Measurements from ENCODE around the gene SLC2A14.
"Not testable (repeated sequence)": the region's sequence is repeated elsewhere in the genome, so short reads cannot be mapped to it uniquely, and the experiment has no call there.

The SLC2A14 gene

DNA sequence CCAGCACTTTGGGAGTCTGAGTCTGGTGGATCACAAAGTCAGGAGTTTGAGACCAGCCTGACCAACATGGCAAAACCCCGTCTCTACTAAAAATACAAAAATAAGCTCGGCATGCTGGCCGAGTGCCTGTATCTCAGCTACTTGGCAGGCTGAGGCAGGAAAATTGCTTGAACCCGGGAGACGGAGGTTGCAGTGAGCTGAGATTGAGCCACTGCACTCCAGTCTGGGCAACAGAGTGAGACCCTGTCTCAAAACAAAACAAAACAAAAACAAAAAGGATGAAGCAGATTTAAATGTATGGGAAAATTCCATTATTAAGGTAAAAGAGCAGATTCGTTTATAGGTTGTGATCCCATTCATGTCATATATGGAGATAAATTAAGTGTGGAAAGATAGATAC lies 66.4 kb downstream of the SLC2A14 start:
- not testable (repeated sequence) for H3K4me1 Mint-ChIP-seq; H3K27ac Mint-ChIP-seq (ENCODE audit: low read depth); ATAC-seq (replicated peaks; ENCODE audit: extremely low read depth, poor library complexity, severe bottlenecking); H3K4me3 Mint-ChIP-seq; H3K36me3 Mint-ChIP-seq (ENCODE audit: insufficient read depth); H3K9me3 Mint-ChIP-seq; H3K27me3 Mint-ChIP-seq; DNase-seq (ENCODE audit: low spot score in 2 of 2)

DNA sequence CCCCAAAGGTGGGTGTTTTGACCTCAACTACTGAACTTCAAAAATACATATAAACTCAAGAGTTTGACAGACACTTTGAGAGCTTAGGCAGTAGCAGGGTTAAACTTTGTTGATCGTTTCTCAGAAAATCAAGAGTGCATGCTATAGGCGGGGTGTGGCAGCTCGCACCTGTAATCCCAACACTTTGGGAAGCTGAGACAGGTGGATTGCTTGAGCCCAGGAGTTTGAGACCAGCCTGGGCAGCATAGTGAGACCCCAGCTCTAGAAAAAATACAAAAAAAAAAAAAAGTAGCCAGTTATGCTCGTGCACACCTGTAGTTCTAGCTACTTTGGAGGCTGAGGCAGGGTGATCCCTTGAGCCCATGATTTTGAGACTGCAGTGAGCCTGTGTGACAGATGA lies 71.3 kb downstream of the SLC2A14 start:
- DNase-seq (ENCODE audit: low spot score in 2 of 2) = no peak
- Mint-ChIP-seq H3K9me3 (no peaks in the 10 kb centered on the region), H3K4me1 (no peaks in the 10 kb centered on the region), H3K27ac (ENCODE audit: low read depth) (no peak overlapping the region), H3K36me3 (ENCODE audit: insufficient read depth) (no peaks in the 10 kb centered on the region), H3K4me3 (no peak overlapping the region), H3K27me3 (no peaks in the 10 kb centered on the region)
- no peak for ATAC-seq (replicated peaks; ENCODE audit: extremely low read depth, poor library complexity, severe bottlenecking)

DNA sequence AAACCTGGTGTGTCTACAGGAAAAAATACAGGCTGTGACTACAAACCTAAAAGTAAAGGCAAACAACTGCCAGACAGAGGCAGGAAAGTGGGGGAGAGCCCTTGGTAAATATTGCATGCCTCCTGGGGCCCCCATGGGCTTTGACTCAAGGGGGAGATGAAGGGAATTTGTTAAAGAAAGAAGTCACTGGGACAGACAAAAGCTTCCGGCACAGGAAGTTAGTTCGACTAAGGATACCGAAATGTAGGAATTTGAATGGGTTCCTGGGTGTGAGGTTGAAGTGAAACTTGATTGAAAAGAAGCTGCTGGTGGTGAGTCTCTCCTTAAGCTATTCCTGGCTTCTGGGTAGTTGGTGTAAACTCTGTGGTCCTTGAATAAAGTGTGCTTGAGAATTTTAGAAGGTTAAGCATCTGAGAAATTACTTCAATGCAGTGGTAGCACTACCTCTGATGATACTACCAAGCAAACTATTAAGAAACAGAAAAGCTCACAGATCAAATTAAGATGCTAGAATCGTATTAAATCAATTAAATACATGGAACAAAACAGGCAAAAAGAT lies 73.9 kb downstream of the SLC2A14 start:
- not testable (repeated sequence) for ATAC-seq (replicated peaks; ENCODE audit: extremely low read depth, poor library complexity, severe bottlenecking)

DNA sequence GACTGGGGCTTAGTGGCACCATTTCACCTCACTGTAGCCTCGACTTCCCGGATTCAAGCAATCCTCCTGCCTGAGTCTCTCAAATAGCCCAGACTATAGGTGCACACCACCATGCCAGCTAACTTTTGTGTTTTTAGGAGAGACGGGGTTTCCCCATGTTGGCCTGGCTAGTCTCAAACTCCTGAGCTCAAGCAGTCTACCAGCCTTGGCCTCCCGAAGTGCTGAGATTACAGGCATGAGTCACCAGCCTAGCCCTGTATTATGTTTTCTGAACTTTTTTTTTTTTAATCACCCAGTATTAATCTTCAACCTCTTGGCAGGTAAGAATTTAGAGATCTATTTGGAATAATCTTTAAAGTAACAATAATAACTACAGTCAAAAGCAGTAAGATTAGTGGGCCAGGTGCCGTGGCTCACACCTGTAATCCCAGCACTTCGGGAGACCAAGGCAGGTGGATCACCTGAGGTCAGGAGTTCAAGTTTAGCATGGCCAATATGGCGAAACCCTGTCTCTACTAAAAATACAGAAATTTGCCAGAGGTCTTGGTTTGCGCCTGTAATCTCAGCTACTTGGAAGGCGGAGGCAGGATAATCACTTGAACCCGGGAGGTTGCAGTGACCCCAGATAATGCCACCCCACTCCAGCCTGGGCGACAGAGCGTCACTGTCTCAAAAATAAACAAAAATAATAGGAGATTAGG lies 74.9 kb downstream of the SLC2A14 start:
- ATAC-seq (replicated peaks; ENCODE audit: extremely low read depth, poor library complexity, severe bottlenecking) = no peak
- H3K4me1 Mint-ChIP-seq = no peaks in the 10 kb centered on the region

More for the DNA sequence above, 73.9 kb downstream of the SLC2A14 start:
- H3K4me1 Mint-ChIP-seq; H3K9me3 Mint-ChIP-seq; DNase-seq (ENCODE audit: low spot score in 2 of 2); H3K27me3 Mint-ChIP-seq; H3K27ac Mint-ChIP-seq (ENCODE audit: low read depth); H3K4me3 Mint-ChIP-seq; H3K36me3 Mint-ChIP-seq (ENCODE audit: insufficient read depth): not testable (repeated sequence)

DNA sequence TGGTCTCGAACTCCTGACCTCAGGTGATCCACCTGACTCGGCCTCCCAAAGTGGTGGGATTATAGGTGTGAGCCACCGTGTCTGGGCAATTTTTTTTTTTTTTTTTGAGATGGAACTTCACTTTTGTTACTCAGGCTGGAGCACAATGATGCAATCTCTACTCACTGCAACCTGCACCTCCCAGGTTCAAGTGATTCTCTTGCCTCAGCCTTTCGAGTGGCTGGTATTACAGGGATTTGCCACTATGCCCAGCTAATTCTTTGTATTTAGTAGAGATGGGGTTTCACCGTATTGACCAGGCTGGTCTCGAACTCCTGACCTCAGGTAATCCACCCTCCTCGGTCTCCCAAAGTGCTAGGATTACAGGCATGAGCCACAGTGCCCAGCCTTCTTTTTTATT lies 75.4 kb downstream of the SLC2A14 start:
- H3K27me3 Mint-ChIP-seq; H3K27ac Mint-ChIP-seq (ENCODE audit: low read depth); DNase-seq (ENCODE audit: low spot score in 2 of 2); H3K9me3 Mint-ChIP-seq; H3K4me1 Mint-ChIP-seq; ATAC-seq (replicated peaks; ENCODE audit: extremely low read depth, poor library complexity, severe bottlenecking); H3K36me3 Mint-ChIP-seq (ENCODE audit: insufficient read depth); H3K4me3 Mint-ChIP-seq: not testable (repeated sequence)

More for the DNA sequence above, 74.9 kb downstream of the SLC2A14 start:
- Mint-ChIP-seq H3K9me3 (no peaks in the 10 kb centered on the region), H3K36me3 (ENCODE audit: insufficient read depth) (no peaks in the 10 kb centered on the region), H3K27ac (ENCODE audit: low read depth) (no peak overlapping the region), H3K27me3 (no peaks in the 10 kb centered on the region), H3K4me3 (no peak overlapping the region)
- no peak for DNase-seq (ENCODE audit: low spot score in 2 of 2)

DNA sequence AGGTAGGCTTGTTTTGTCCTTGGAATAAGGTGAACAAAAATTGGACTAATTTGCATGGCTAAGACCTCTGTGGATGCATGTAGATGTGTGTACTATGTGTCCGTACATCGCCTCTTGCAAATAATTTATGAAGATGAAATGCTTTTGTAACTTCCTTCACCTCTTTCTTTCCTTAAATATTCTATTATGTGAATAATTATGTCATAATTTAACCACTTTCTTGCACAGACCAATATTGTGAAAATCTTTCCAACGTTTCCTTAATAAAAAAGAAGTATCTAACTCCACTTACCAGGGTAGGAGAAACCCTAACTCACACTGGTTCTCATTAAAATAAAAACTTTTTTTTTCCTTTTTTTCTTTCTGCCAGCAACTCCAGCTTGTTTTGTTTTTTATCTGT lies 79.5 kb downstream of the SLC2A14 start:
- no peak for DNase-seq (ENCODE audit: low spot score in 2 of 2)
- ATAC-seq (replicated peaks; ENCODE audit: extremely low read depth, poor library complexity, severe bottlenecking) = no peak
- Mint-ChIP-seq H3K27ac (ENCODE audit: low read depth) (no peak overlapping the region), H3K9me3 (no peaks in the 10 kb centered on the region), H3K4me3 (no peak overlapping the region), H3K27me3 (peaks cover 16% of the 10 kb centered on the region), H3K4me1 (no peaks in the 10 kb centered on the region), H3K36me3 (ENCODE audit: insufficient read depth) (no peaks in the 10 kb centered on the region)

DNA sequence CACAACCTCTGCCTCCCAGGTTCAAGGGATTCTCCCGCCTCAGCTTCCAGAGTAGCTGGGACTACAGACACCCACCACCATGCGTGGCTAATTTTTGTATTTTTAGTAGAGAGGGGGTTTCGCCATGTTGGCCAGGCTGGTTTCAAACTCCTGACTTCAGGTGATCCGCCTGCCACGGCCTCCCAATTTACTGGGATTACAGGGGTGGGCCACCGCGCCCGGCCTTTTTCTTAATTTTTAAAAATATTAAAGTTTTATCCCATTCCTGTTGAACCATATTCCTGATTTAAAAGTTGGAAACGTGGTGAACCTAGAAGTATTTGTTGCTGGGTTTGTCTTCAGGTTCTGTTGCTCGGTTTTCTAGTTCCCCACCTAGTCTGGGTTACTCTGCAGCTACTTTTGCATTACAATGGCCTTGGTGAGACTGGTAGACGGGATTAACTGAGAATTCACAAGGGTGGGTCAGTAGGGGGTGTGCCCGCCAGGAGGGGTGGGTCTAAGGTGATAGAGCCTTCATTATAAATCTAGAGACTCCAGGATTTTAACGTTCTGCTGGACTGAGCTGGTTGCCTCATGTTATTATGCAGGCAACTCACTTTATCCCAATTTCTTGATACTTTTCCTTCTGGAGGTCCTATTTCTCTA lies 83.7 kb downstream of the SLC2A14 start, which contains the start of gene NANOG:
TSS of gene NANOG (plus strand) at position 519 of the 645 bp plus-strand sequence. CDS start 213 bp downstream, outside the sequence.
- not testable (repeated sequence) for H3K4me1 Mint-ChIP-seq; ATAC-seq (replicated peaks; ENCODE audit: extremely low read depth, poor library complexity, severe bottlenecking); H3K36me3 Mint-ChIP-seq (ENCODE audit: insufficient read depth); DNase-seq (ENCODE audit: low spot score in 2 of 2); H3K9me3 Mint-ChIP-seq; H3K27ac Mint-ChIP-seq (ENCODE audit: low read depth); H3K4me3 Mint-ChIP-seq
- peaks cover 36% of the 10 kb centered on the region for H3K27me3 Mint-ChIP-seq

DNA sequence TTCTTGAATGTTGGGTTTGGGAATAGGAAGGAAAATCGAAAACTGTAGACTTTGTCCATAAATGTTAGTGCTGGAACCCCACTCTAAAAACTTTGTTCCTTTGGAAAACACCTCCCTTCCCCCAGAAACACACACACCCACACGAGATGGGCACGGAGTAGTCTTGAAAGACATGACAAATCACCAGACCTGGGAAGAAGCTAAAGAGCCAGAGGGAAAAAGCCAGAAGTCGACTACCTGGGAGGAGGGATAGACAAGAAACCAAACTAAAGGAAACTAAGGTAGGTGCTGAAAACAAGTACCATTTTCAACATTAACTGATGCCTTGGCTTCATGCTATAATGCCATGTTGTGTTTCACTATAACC lies 84.4 kb downstream of the SLC2A14 start:
- Mint-ChIP-seq H3K4me3 (no peak overlapping the region), H3K9me3 (no peaks in the 10 kb centered on the region), H3K27ac (ENCODE audit: low read depth) (no peak overlapping the region), H3K27me3 (peaks cover 36% of the 10 kb centered on the region), H3K36me3 (ENCODE audit: insufficient read depth) (no peaks in the 10 kb centered on the region), H3K4me1 (no peaks in the 10 kb centered on the region)
- no peak for DNase-seq (ENCODE audit: low spot score in 2 of 2)
- no peak for ATAC-seq (replicated peaks; ENCODE audit: extremely low read depth, poor library complexity, severe bottlenecking)

DNA sequence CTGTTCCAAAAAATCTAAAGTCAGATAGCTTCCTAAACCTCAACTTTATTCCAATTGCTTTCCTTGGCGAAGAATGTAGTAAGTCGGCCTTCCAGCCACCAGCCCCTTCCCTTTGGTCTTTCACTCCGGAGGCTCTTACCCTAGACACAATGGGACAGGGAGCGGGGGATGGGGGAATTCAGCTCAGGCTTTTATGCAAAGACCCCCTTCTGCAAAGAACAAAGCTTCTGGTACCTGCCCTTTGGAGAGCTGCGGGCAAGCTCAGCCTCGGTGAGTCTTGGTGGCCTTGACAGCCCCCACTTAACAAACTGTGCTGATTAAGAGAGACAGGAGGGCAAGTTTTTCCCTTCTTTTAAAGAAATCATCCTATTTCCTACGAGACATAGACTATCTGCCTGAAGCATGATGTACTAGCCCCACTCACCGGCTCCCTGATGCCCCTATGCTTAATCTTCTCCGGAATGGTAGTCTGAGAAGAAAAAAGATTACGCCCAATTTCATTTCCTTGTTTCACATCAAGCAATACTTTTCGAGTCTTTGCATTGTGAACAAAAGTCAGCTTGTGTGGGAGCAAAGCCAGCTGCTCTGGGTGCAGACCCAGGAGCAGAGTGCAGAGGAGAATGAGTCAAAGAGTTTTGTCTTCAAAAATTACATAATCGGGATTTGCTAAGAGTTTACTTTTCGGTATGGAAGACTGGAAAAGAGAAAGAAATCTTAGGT lies 85.0 kb downstream of the SLC2A14 start:
- H3K27ac Mint-ChIP-seq (ENCODE audit: low read depth) = no peak overlapping the region

DNA sequence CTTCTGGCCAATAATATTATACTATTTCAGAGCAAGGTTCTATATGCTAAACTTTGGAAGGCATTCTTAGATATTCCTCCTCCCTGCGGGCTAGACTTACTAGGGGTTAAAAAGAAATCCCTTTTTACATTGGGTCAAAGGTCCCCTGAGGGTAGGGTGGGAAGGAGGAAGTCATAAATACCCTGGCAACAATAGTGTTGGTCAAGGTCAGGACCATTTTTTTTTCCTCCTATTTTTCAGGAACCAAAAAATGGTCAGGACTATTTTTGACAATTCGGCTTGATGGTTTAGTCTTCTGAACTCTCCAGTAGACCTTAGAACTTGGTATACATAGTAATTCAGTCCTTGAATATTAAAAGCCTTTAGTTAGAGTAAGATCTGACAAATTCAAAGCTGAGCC lies 88.0 kb downstream of the SLC2A14 start:
- Mint-ChIP-seq H3K27me3 (peaks cover 25% of the 10 kb centered on the region), H3K9me3 (no peaks in the 10 kb centered on the region), H3K36me3 (ENCODE audit: insufficient read depth) (no peaks in the 10 kb centered on the region), H3K27ac (ENCODE audit: low read depth) (no peak overlapping the region), H3K4me3 (no peak overlapping the region), H3K4me1 (no peaks in the 10 kb centered on the region)
- no peak for ATAC-seq (replicated peaks; ENCODE audit: extremely low read depth, poor library complexity, severe bottlenecking)
- DNase-seq (ENCODE audit: low spot score in 2 of 2) = no peak

More for the DNA sequence above, 85.0 kb downstream of the SLC2A14 start:
- Mint-ChIP-seq H3K9me3 (no peaks in the 10 kb centered on the region), H3K4me1 (no peaks in the 10 kb centered on the region), H3K4me3 (no peak overlapping the region), H3K36me3 (ENCODE audit: insufficient read depth) (no peaks in the 10 kb centered on the region), H3K27me3 (peaks cover 36% of the 10 kb centered on the region)
- DNase-seq (ENCODE audit: low spot score in 2 of 2) = no peak
- no peak for ATAC-seq (replicated peaks; ENCODE audit: extremely low read depth, poor library complexity, severe bottlenecking)

DNA sequence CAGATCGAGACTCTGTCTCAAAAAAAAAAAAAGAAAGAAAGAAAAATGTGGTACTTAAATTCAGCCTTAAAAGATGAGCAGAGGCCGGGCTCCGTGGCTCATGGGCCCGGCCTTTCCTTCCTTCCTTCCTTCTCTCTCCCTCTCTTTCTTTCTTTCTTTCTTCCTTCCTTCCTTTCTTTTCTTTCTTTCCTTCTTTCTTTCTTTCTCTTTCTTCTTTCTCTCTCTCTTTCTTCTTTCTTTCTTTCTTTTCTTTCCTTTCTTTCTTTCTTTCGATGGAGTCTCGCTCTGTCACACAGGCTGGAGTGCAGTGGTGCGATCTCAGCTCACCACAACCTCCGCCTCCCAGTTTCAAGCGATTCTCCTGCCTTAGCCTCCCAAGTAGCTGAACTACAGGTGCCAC lies 89.3 kb downstream of the SLC2A14 start:
- H3K9me3 Mint-ChIP-seq; H3K27ac Mint-ChIP-seq (ENCODE audit: low read depth); H3K4me3 Mint-ChIP-seq; H3K4me1 Mint-ChIP-seq; ATAC-seq (replicated peaks; ENCODE audit: extremely low read depth, poor library complexity, severe bottlenecking); DNase-seq (ENCODE audit: low spot score in 2 of 2); H3K36me3 Mint-ChIP-seq (ENCODE audit: insufficient read depth): not testable (repeated sequence)
- H3K27me3 Mint-ChIP-seq = peaks cover 22% of the 10 kb centered on the region

DNA sequence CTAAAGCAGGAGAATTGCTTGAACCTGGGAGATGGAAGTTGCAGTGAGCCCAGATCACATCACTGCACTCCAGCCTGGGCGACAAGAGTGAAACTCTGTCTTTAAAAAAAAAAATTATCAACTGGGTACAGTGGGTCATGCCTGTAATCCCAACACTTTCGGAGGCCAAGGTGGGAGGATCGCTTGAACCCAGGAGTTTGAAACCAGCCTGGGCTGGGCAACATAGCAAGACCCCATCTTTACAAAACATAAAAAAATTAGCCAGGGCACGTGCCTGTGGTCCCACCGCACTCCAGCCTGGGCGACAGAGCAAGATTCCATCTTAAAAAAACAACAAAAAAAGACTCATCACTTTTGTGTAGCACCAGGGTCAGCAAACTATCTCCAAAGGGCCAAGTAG lies 90.7 kb downstream of the SLC2A14 start:
- H3K9me3 Mint-ChIP-seq = no peaks in the 10 kb centered on the region
- H3K4me1 Mint-ChIP-seq = no peaks in the 10 kb centered on the region
- no peaks in the 10 kb centered on the region for H3K36me3 Mint-ChIP-seq (ENCODE audit: insufficient read depth)
- peaks cover 15% of the 10 kb centered on the region for H3K27me3 Mint-ChIP-seq
- ATAC-seq (replicated peaks; ENCODE audit: extremely low read depth, poor library complexity, severe bottlenecking) = no peak
- DNase-seq (ENCODE audit: low spot score in 2 of 2) = no peak
- no peak overlapping the region for H3K27ac Mint-ChIP-seq (ENCODE audit: low read depth)
- H3K4me3 Mint-ChIP-seq = no peak overlapping the region

Measured in central memory CD8-positive, alpha-beta T cell (primary cell).